Measurements from ENCODE around the gene RBM12.

Gene RBM12

DNA sequence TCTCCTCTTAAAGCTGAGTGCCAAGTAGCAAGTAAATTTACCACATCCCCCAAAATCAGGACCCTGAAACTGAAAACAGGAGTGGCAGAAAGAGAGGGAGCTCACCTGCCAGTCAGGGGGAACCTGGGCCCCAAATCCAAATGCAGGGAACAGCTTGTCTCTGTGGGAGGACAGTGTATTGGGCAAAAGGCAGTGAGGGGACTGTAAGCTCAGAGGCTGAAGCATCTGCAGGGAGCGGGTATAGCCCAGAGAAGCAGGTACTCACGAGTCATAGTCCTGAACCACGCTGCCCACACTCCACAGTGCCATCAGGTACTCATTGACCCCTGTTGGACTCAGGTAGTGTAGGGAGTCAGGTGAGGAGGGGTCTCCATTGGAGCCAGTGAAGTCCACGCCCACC is 34.1 kb downstream of the RBM12 start:
- peaks cover 43% of the 10 kb centered on the region for H3K36me3 ChIP-seq (ENCODE audit: insufficient read depth, low read length)
- no peaks in the 10 kb centered on the region for H3K4me1 ChIP-seq (ENCODE audit: insufficient read depth, low read length)
- H3K9ac ChIP-seq (ENCODE audit: low read depth, low read length), result no peak overlapping the region
- H3K9me3 ChIP-seq (ENCODE audit: control insufficient read depth, insufficient read depth, low read length), result no peaks in the 10 kb centered on the region

GRCh38 chr20:35629427-35630145 is 35.1 kb downstream of the RBM12 start:
- H3K9me3 ChIP-seq (ENCODE audit: control insufficient read depth, insufficient read depth, low read length), result no peaks in the 10 kb centered on the region
- no peak overlapping the region for H3K9ac ChIP-seq (ENCODE audit: low read depth, low read length)
- peaks cover 47% of the 10 kb centered on the region for H3K36me3 ChIP-seq (ENCODE audit: insufficient read depth, low read length)
- H3K4me1 ChIP-seq (ENCODE audit: insufficient read depth, low read length), result no peaks in the 10 kb centered on the region

GRCh38 chr20:35627121-35627520 is 37.6 kb downstream of the RBM12 start:
- peaks cover 47% of the 10 kb centered on the region for H3K36me3 ChIP-seq (ENCODE audit: insufficient read depth, low read length)
- H3K9me3 ChIP-seq (ENCODE audit: control insufficient read depth, insufficient read depth, low read length), result no peaks in the 10 kb centered on the region
- no peaks in the 10 kb centered on the region for H3K4me1 ChIP-seq (ENCODE audit: insufficient read depth, low read length)
- H3K9ac ChIP-seq (ENCODE audit: low read depth, low read length), result no peak overlapping the region

GRCh38 chr20:35626386-35627001 is 38.2 kb downstream of the RBM12 start:
- H3K4me1 ChIP-seq (ENCODE audit: insufficient read depth, low read length), result no peaks in the 10 kb centered on the region
- no peak overlapping the region for H3K9ac ChIP-seq (ENCODE audit: low read depth, low read length)
- H3K9me3 ChIP-seq (ENCODE audit: control insufficient read depth, insufficient read depth, low read length), result no peaks in the 10 kb centered on the region
- H3K36me3 ChIP-seq (ENCODE audit: insufficient read depth, low read length), result peaks cover 41% of the 10 kb centered on the region

DNA sequence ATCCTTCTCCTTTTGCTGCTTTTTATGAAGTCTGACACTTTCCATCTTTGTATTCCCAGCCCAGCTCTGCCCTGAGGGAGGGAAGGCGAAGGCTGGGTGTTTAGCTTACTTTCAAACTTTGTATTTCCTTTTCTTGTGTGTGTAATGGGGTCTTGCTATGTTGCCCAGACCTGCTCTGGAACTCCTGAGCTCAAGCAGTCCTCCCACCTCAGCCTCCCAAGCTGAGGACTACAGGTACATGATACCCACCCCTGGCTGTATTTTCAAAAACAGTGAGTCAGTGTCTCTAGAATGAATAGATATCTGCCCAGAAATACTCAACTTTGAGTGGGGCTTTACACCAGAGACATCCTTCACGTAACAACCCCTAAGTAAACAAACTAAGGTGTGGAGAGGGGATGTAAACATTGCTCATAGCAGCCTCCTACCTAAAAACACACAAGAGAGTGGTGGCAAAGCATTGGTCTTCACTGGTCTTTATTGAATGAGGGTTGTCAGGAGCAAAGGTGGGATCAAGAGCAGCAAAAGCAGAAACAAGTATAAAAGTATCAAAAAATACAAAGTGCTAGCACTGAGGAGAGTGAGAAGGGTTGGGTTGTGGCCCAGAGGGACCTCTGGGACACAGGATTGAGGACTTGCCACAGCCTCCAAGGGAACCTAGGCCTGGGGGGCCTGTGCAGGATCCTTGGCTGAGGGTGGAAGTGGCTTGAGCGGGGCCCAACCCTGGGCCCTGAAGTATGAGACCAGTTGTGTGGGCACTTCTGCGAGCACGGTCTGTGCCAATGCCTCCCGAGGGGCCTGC is 38.9 kb downstream of the RBM12 start:
- Histone ChIP-seq H3K4me1 (ENCODE audit: insufficient read depth, low read length) (no peaks in the 10 kb centered on the region), H3K9me3 (ENCODE audit: control insufficient read depth, insufficient read depth, low read length) (no peaks in the 10 kb centered on the region), H3K36me3 (ENCODE audit: insufficient read depth, low read length) (peaks cover 34% of the 10 kb centered on the region), H3K9ac (ENCODE audit: low read depth, low read length) (no peak overlapping the region)

DNA sequence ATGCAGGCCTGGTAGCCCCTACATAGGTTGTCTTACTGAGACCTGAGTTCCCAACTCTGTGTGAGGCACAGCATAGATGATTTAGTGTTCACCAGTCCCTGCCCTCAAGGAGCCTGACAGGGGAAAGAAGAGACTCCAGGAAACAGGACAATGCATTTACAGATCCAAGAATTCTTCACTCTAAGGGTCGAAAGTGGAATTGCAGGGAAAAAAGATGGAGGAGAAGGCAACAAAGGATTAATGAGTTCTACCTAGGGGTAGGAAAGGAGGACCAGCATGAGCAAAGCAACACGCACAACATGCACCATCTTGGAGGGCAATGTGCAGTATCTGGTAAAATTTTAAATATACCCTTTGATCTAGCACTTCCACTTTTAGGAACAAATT is 43.1 kb downstream of the RBM12 start:
- no peaks in the 10 kb centered on the region for H3K4me1 ChIP-seq (ENCODE audit: insufficient read depth, low read length)
- H3K9ac ChIP-seq (ENCODE audit: low read depth, low read length), result no peak overlapping the region
- no peaks in the 10 kb centered on the region for H3K9me3 ChIP-seq (ENCODE audit: control insufficient read depth, insufficient read depth, low read length)
- H3K36me3 ChIP-seq (ENCODE audit: insufficient read depth, low read length), result peaks cover 11% of the 10 kb centered on the region

DNA sequence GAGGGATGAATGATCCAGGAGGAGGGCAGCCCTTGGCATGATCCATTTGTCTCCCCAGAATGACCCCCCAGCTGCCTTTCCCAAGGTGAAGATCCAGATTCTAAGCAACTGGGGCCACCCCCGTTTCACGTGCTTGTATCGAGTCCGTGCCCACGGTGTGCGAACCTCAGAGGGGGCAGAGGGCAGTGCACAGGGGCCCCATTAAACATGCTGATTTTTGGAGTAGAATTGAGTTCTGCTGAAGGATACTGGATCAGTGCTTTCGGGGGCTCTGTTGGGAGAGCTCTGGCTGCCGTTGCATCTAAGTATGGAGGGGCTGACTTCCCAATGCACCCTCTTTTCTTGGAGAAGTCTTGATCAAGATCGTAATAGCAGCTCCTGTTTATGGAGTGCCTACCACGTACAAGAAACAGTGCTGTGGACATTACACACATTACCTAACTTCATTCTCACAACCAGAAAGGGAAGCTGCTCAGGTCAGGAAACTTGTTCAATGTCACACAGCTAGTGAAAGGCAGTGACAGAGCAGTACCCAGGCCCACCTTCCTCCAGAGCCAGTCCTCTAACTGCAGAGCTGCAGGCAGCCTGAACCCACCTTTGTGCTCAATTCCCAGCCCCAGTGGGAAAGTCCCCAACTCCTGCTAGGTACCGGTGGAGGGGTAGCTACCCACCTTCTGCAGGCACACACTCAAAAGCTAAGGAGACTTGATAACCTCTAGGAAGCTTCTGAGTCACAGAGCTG is 43.7 kb downstream of the RBM12 start:
- Histone ChIP-seq H3K9me3 (ENCODE audit: control insufficient read depth, insufficient read depth, low read length) (no peaks in the 10 kb centered on the region), H3K36me3 (ENCODE audit: insufficient read depth, low read length) (peaks cover 7% of the 10 kb centered on the region), H3K9ac (ENCODE audit: low read depth, low read length) (no peak overlapping the region), H3K4me1 (ENCODE audit: insufficient read depth, low read length) (no peaks in the 10 kb centered on the region)

DNA sequence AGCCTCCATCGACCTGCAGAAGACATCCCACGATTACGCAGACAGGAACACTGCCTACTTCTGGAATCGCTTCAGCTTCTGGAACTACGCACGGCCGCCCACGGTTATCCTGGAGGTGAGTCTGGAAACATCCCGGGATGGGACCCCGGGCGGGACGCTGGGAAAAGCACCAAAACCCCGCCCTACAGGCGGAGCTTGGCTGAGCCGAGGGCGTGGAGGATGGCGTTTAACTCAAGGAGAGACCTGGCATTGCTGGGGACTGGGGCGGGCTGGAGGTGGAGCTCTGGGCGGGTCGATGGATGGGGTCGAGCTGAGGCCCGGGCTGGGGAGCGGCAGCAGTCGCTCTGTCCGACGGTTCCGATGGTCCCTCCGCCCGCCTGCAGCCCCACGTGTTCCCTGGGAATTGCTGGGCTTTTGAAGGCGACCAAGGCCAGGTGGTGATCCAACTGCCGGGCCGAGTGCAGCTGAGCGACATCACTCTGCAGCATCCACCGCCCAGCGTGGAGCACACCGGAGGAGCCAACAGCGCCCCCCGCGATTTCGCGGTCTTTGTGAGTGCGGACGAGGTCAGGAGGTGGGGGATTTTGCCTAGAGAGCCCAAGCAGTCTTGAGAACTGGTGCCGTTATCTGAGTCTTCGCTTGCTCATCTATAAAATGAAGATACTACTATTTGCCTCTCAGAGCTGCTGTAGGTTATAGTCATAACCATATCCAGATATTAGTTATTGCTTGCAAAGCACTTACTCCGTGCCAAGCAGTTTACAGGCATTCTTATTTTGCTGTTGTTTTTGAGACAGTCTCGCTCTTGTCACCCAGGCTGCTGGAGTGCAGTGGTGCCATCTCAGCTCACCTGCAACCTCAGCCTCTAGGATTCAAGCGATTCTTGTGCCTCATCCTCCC is 45.3 kb downstream of the RBM12 start:
- Histone ChIP-seq H3K9me3 (ENCODE audit: control insufficient read depth, insufficient read depth, low read length) (no peaks in the 10 kb centered on the region), H3K4me1 (ENCODE audit: insufficient read depth, low read length) (no peaks in the 10 kb centered on the region), H3K36me3 (ENCODE audit: insufficient read depth, low read length) (no peaks in the 10 kb centered on the region; the same call in 1 of the 2 replicates), H3K9ac (ENCODE audit: low read depth, low read length) (peak overlapping the region; percentile 52; the same call in 1 of the 2 replicates)

DNA sequence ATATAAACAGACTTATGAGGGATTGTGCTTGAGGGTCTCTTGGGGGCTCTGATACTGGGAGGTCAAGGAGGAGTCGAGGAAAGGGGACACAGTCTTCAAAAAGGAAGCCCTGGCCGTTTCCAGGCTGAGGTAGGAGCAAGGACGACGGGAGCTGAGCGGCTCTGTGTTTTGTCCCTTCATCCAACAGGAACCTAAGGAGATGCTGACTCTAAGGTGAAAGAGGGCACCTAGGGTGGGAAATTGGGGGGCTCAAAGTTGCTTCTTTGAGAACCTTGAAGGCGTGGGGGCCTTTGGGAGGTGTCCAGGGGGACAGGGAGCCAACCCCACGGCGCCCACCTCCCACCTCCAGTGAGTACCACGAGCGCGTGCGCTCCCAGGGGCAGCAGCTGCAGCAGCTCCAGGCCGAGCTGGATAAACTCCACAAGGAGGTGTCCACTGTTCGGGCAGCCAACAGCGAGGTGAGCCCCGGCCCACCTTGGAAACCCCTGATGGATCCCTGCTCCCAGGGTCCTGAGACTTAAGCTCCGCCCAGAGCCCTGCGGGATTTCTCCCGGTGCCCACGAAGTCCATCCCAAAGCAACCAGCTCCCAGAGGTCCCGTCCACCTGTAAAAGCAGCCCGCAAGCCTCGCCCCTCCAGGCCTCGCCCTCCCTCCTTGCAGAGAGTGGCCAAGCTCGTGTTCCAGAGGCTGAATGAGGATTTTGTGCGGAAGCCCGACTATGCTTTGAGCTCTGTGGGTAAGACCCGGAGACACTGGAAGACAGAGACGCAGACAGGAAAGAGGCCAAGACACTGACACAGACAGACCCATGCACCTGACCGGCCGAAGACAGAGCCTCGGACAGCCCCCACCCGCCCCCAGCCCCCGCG is 46.2 kb downstream of the RBM12 start:
- no peaks in the 10 kb centered on the region for H3K9me3 ChIP-seq (ENCODE audit: control insufficient read depth, insufficient read depth, low read length)
- H3K9ac ChIP-seq (ENCODE audit: low read depth, low read length), result peak overlapping the region; percentile 55; the same call in 1 of the 2 replicates
- no peaks in the 10 kb centered on the region; the same call in 1 of the 2 replicates for H3K36me3 ChIP-seq (ENCODE audit: insufficient read depth, low read length)
- no peaks in the 10 kb centered on the region for H3K4me1 ChIP-seq (ENCODE audit: insufficient read depth, low read length)

DNA sequence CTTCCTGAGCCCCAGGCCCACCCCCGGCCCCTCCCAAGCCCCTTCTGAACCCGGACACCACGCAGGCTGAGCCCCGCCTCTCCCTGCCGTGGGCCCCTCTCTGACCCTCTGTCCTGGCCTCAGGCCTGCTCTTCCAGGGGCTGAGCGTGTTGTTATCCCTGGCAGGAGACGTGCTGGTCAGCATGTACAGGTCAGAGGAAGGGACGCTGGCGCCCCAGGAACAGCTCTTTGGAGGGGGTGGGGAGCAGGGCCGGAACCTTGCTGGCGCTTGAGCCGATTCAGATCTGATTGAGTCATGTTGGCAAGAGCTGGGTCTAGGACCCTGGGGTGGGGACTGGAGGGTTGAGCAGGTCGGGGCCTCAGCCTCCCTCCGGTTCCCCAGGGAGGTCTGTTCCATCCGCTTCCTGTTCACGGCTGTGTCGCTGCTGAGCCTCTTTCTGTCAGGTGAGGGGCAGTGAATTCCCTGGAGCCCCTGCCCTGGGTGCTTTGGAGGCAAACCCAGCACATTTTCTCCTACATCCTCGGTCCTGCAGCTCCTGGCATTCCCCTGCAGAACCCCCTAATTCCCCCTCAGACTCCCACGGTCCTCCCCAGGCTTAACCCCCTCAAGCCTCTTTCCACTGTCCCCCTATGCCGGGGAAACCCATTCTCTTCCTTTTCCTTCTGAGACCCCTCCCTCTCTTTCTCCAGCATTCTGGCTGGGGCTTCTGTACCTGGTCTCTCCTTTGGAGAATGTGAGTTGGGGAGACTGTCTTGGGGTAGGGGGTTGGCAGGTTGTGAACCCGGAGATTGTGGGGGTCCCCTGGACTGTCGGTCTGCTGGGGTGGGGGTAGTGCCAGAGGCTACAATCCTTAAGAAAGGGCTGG is 47.1 kb downstream of the RBM12 start:
- H3K9ac ChIP-seq (ENCODE audit: low read depth, low read length), result peak overlapping the region; percentile 55; the same call in 1 of the 2 replicates
- no peaks in the 10 kb centered on the region for H3K4me1 ChIP-seq (ENCODE audit: insufficient read depth, low read length)
- H3K9me3 ChIP-seq (ENCODE audit: control insufficient read depth, insufficient read depth, low read length), result no peaks in the 10 kb centered on the region
- no peaks in the 10 kb centered on the region; the same call in 1 of the 2 replicates for H3K36me3 ChIP-seq (ENCODE audit: insufficient read depth, low read length)

DNA sequence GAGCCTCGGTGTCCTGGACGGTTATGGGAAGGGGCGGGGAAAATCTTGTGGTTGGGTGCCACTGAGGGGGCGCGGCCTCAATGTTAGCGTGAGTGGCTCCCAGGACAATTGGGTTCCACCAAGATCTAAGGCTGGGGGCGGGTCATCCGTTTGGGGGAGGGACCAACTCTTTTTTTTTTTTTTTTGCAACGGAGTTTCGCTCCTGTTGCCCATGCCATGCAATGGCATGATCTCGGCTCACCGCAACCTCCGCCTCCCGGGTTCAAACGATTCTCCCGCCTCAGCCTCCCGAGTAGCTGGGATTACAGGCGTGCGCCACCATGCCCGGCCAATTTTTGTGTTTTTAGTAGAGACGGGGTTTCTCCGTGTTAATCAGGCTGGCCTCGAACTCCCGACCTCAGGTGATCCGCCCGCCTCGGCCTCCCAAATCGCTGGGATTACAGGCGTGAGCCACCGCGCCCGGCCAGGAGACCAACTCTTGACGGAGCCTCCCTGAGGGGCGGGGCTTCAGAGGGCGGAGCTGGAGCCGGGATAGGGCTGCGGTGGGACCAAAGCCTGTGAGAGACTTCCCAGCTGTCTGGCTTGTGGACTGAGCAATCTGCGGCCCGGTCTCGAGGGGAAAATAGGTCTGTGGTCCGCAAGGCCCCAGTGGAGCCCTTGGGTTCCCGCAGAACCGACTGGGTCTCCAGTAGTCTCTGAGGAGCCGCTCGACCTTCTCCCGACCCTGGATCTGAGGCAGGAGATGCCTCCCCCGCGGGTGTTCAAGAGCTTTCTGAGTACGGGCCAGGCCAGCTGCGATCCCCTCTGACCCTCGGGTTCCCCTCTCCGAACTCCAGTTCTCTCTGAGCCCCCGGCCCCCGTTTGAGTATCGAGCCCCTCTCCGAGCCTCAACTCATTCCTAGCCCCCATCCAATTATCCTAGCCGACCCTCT is 48.0 kb downstream of the RBM12 start:
- Histone ChIP-seq H3K36me3 (ENCODE audit: insufficient read depth, low read length) (no peaks in the 10 kb centered on the region; the same call in 1 of the 2 replicates), H3K4me1 (ENCODE audit: insufficient read depth, low read length) (no peaks in the 10 kb centered on the region), H3K9ac (ENCODE audit: low read depth, low read length) (peak overlapping the region; percentile 55; the same call in 1 of the 2 replicates), H3K9me3 (ENCODE audit: control insufficient read depth, insufficient read depth, low read length) (no peaks in the 10 kb centered on the region)

Measured in ES-I3 (cell line).